ENCODE data around the gene UCHL5.

- TF ChIP-seq CTCF (IDR thresholded peaks at IDR 0.05) (no peak), POLR2A (IDR thresholded peaks at IDR 0.05) (no peak)
These were observed 27.2 kb upstream of the UCHL5 start for GRCh38 chr1:193086342-193086741.
